GM19455 (cell line): ENCODE data around the gene ABCA2.

ENCODE experiments used
- ATAC-seq: cut with Tn5 transposase; IDR thresholded peaks from one replicate; pipeline ENCODE4 v1.9.1; 2021; ENCODE audit not compliant: unreplicated experiment

The ABCA2 gene

GRCh38 chr9:137031904-137032640 is 4.0 kb upstream of the ABCA2 start, which contains the start of gene FUT7:
Gene FUT7 (minus strand): TSS chr9:137032088. CDS start chr9:137031991, 97 bp downstream.
- ATAC-seq = no peak

GRCh38 chr9:137030538-137031527 is 2.8 kb upstream of the ABCA2 start:
- no peak for ATAC-seq

GRCh38 chr9:137030006-137030405 is 2.0 kb upstream of the ABCA2 start:
- ATAC-seq = no peak

GRCh38 chr9:137029058-137029936 is 1.3 kb upstream of the ABCA2 start:
- no peak for ATAC-seq

- ATAC-seq = no peak
Measured at GRCh38 chr9:137028263-137029057, 423 bp upstream of the ABCA2 start.

- ATAC-seq = no peak
Measured at GRCh38 chr9:137026828-137027227, 1.2 kb downstream of the ABCA2 start.

- ATAC-seq = no peak
Measured at GRCh38 chr9:137026384-137026783, 1.7 kb downstream of the ABCA2 start.

GRCh38 chr9:137025517-137025966 is 2.5 kb downstream of the ABCA2 start:
- no peak for ATAC-seq

GRCh38 chr9:137023583-137023991 is 4.5 kb downstream of the ABCA2 start:
- no peak for ATAC-seq

- no peak for ATAC-seq
Measured at GRCh38 chr9:137023157-137023556, 4.9 kb downstream of the ABCA2 start.

- no peak for ATAC-seq
Measured at GRCh38 chr9:137022662-137023008, 5.4 kb downstream of the ABCA2 start.

- ATAC-seq = no peak
Measured at GRCh38 chr9:137021979-137022661, 5.9 kb downstream of the ABCA2 start.

GRCh38 chr9:137021568-137021978 is 6.5 kb downstream of the ABCA2 start:
- ATAC-seq = no peak

GRCh38 chr9:137020771-137021567 is 7.1 kb downstream of the ABCA2 start:
- ATAC-seq = no peak

GRCh38 chr9:137019891-137020683 is 8.0 kb downstream of the ABCA2 start:
- ATAC-seq = no peak

- no peak for ATAC-seq
Measured at GRCh38 chr9:137018761-137019559, 9.1 kb downstream of the ABCA2 start.
